HFFc6 (cell line): ENCODE data around the gene STX16. TPM values are rescaled to one million over a fixed set of nuclear protein-coding genes. Genes with fewer than 3 reads are reported as not detected.

Experiments
- DNase-seq: peaks from one replicate; pipeline ENCODE4 v3.0.0-alpha.2; 2018
- H3K27ac Mint-ChIP-seq: 2 replicates; pipeline ENCODE4 v1.8.0; 2020; ENCODE audit warnings: mild to moderate bottlenecking, mixed read lengths
- H3K27me3 Mint-ChIP-seq: 2 replicates; pipeline ENCODE4 v1.8.0; 2021; ENCODE audit warnings: mild to moderate bottlenecking, moderate library complexity, mixed read lengths; ENCODE audit not compliant: insufficient read depth
- H3K36me3 Mint-ChIP-seq: 2 replicates; pipeline ENCODE4 v1.8.0; 2021; ENCODE audit warnings: low read depth, mixed read lengths
- H3K4me1 Mint-ChIP-seq: 2 replicates; pipeline ENCODE4 v1.8.0; 2020; ENCODE audit warnings: low read depth, mixed read lengths
- H3K4me3 Mint-ChIP-seq: 2 replicates; pipeline ENCODE4 v1.8.0; 2020; ENCODE audit warnings: mild to moderate bottlenecking, moderate library complexity, mixed read lengths
- H3K9me3 Mint-ChIP-seq: 2 replicates; pipeline ENCODE4 v1.8.0; 2020; ENCODE audit warnings: mild to moderate bottlenecking, mixed read lengths
- CTCF ChIP-seq: fragments of 200-600 bp; sonication (generic); IDR thresholded peaks from 2 replicates; pipeline ENCODE4 v1.5.0; 2021; ENCODE audit warnings: antibody characterized with exemption, mild to moderate bottlenecking
- total RNA-seq, 6 experiments: library from RNA; stranded (reverse); fragmentation: NEBNext Ultra II Directional; extraction: Animal tissue kit (Norgen Biotek cat#: 25700); gene quantifications; 2 replicates in 1 of 6; 3 replicates in 5 of 6; pipeline ENCODE4 v1.2.3, GENCODE V29; 2021

The STX16 gene
- total RNA-seq, 6 experiments from 2014 or later, result 44.4 to 51.8 (median 48.3) TPM

DNA sequence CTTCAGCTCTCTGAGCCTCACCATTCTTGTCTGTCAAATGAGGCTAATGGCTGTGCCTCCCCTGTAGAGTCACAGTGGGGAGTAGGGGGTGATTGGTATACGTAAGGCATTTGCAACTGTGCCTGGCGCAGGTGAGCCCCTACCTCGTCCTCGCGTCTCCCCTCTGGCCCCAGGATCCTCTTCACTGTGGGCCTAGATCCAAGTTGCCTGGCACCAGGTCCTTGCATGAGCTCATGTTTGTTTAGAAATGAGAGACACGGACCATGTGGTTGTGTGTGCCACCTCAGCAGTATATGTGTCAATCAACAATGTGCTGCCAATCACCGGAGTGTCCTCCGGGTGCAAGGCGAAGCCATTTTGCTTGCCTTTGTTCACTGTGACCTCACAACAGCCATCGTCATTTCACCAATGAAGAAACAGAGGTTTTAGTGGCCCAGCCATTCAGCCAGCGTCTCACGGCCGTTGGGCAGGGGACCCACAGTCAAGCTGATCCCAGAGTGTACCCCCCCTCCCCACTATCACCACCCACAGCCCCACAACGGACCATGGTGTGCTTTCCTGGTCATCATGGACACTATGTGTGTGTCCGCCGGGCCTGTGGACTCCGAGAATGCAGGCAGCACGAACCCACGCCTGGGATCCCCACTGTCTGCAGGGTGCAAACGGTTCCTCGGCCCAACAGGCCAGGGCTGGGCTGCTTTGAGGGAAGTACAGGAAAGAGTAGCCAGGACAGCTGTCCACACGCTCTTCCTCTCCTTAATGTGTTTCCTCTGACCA, 35.9 kb upstream of the STX16 start:
- H3K9me3 Mint-ChIP-seq, result no peaks in the 10 kb centered on the region
- H3K36me3 Mint-ChIP-seq, result peaks cover 8% of the 10 kb centered on the region
- DNase-seq, result no peak
- H3K27me3 Mint-ChIP-seq, result no peaks in the 10 kb centered on the region; the same call in 1 of the 2 replicates
- H3K27ac Mint-ChIP-seq, result no peak overlapping the region
- no peak for TF ChIP-seq CTCF
- peaks cover 7% of the 10 kb centered on the region; the same call in 1 of the 2 replicates for H3K4me1 Mint-ChIP-seq
- no peak overlapping the region for H3K4me3 Mint-ChIP-seq

DNA sequence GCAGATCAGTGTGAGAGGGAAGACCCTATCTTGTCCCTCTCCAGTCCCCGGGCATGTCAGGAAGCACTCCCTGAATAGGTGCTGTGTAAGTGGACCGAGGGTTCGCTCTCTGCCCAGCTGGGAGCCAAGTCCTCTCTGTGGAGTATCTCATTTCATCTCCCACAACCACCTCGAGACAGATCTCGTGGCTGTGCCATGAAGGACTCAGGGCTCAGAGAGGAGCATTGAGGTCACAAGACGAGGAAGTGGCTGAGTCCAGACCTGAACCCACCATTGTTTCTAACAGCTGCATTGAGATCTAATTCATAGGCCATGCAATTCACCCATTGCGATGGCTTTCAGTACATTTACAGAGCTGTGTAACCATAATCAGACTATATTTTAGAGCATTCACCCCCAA, 34.7 kb upstream of the STX16 start:
- Mint-ChIP-seq H3K9me3 (no peaks in the 10 kb centered on the region), H3K27ac (no peak overlapping the region), H3K4me1 (peaks cover 7% of the 10 kb centered on the region; the same call in 1 of the 2 replicates), H3K36me3 (peaks cover 12% of the 10 kb centered on the region), H3K4me3 (no peak overlapping the region), H3K27me3 (peaks cover 1% of the 10 kb centered on the region; the same call in 1 of the 2 replicates)
- DNase-seq, result no peak
- no peak for TF ChIP-seq CTCF

- no peak overlapping the region for H3K27ac Mint-ChIP-seq
- no peak overlapping the region for H3K4me3 Mint-ChIP-seq
- no peaks in the 10 kb centered on the region for H3K9me3 Mint-ChIP-seq
- peaks cover 12% of the 10 kb centered on the region for H3K36me3 Mint-ChIP-seq
- DNase-seq, result no peak
- peaks cover 3% of the 10 kb centered on the region; the same call in 1 of the 2 replicates for H3K27me3 Mint-ChIP-seq
- peaks cover 7% of the 10 kb centered on the region; the same call in 1 of the 2 replicates for H3K4me1 Mint-ChIP-seq
- TF ChIP-seq CTCF, result no peak
Measured at GRCh38 chr20:58617158-58617557, 33.9 kb upstream of the STX16 start.

GRCh38 chr20:58618351-58619076, 32.6 kb upstream of the STX16 start:
- no peak overlapping the region for H3K27ac Mint-ChIP-seq
- no peak for TF ChIP-seq CTCF
- H3K4me1 Mint-ChIP-seq, result peaks cover 7% of the 10 kb centered on the region; the same call in 1 of the 2 replicates
- H3K36me3 Mint-ChIP-seq, result peaks cover 12% of the 10 kb centered on the region
- H3K9me3 Mint-ChIP-seq, result no peaks in the 10 kb centered on the region
- DNase-seq, result no peak
- no peak overlapping the region for H3K4me3 Mint-ChIP-seq
- H3K27me3 Mint-ChIP-seq, result peaks cover 3% of the 10 kb centered on the region; the same call in 1 of the 2 replicates

- H3K27ac Mint-ChIP-seq, result no peak overlapping the region
- H3K27me3 Mint-ChIP-seq, result peaks cover 3% of the 10 kb centered on the region; the same call in 1 of the 2 replicates
- H3K4me1 Mint-ChIP-seq, result peaks cover 7% of the 10 kb centered on the region; the same call in 1 of the 2 replicates
- H3K4me3 Mint-ChIP-seq, result no peak overlapping the region
- TF ChIP-seq CTCF, result no peak
- peaks cover 12% of the 10 kb centered on the region for H3K36me3 Mint-ChIP-seq
- no peaks in the 10 kb centered on the region for H3K9me3 Mint-ChIP-seq
- no peak for DNase-seq
Measured at GRCh38 chr20:58619077-58619863, 31.8 kb upstream of the STX16 start.
